Left hindlimb (tissue), 1 donor: ENCODE data around the gene NEU4.
A peak's percentile ranks its signal among the peaks of the same experiment; 100 is the strongest.
"Not testable (repeated sequence)": the region's sequence is repeated elsewhere in the genome, so short reads cannot be mapped to it uniquely, and the experiment has no call there.

ENCODE experiments used
- DNase-seq: peaks from one replicate; pipeline ENCODE4 v3.0.0-alpha.2; 2018

Gene NEU4

GRCh38 chr2:241799522-241800197 is 9.3 kb upstream of the NEU4 start:
- DNase-seq: no peak

GRCh38 chr2:241800198-241800903 is 8.6 kb upstream of the NEU4 start:
- DNase-seq: not testable (repeated sequence)

DNA sequence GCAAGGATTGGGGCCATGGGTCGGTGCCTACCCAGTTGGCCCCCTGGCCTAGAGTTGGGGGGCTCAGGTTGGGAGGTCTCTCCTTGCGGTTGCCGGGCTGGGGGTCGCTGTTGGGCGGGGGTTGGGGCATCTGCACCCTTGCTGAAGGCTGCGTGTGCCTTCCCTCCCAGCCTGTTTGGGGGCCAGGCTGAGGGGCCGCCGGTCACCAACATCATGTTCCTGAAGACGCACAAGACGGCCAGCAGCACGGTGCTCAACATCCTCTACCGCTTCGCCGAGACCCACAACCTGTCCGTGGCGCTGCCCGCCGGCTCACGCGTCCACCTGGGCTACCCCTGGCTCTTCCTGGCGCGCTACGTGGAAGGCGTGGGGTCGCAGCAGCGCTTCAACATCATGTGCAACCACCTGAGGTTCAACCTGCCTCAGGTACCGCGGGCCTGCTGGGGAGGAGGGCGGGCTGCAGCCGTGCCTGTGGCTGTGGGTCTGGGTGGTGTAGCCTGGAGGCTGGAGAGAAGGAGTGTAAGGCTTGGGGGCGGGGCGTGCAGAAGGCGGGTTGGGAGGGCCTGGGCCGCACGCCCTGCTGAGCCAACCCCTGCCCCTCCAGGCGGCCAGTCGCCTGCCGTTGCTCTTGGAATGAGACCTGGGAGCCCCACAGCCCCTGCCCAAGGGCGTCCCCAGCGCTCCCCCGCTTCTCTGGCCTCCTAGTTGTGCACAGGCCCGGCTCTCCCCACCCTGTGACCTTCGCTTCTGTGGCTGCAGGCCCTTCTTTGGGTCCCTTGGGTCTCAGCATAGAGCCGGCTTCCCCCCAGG is 7.2 kb upstream of the NEU4 start:
- DNase-seq: no peak

DNA sequence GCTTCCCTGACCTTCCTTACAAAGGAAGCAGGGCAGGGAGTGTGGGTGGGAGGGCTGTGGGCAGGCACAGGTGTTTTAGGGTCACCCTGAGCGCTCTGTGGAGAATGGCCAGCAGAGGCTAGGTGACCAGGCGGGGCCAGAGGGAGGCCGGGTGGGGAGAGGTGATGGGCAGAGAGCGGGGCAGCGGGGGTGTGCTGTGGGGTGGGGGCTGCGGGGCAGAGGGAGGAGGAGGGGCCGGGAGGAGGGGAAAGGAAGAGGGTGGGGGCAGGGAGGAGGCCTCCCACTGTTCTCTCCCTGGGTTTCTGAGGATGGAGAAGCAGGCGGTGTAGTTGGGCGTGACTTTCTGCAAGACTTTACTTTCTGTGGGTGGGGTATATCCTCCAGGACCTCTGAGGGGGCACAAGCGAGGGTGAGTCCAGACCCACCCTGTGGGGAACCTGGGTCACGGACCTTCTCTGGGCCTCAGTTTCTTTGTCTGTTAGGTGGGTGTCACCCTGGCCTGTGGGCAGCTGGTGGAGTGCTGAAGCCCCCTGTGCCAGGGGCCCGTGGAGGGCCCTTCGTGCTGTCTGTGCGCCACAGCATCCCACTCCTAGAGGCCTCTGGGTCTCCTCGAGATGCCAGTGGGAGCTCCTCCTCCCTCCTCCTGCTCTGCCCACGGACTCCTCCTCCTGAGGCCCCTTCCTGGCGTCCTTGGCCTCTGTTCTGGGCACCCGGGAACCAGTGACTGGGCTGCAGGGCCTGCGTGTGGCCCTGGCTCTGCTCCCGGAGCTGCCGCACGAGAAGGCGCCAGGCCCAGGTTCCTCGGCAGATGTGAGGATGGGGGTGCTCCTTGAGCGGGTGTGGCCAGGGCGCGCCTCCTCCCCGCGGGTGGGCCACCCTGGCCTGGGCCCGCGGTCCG is 6.3 kb upstream of the NEU4 start:
- no peak for DNase-seq

GRCh38 chr2:241803387-241804325 is 5.3 kb upstream of the NEU4 start:
- DNase-seq: peak; percentile 79

GRCh38 chr2:241804326-241805229 is 4.4 kb upstream of the NEU4 start:
- DNase-seq: no peak

DNA sequence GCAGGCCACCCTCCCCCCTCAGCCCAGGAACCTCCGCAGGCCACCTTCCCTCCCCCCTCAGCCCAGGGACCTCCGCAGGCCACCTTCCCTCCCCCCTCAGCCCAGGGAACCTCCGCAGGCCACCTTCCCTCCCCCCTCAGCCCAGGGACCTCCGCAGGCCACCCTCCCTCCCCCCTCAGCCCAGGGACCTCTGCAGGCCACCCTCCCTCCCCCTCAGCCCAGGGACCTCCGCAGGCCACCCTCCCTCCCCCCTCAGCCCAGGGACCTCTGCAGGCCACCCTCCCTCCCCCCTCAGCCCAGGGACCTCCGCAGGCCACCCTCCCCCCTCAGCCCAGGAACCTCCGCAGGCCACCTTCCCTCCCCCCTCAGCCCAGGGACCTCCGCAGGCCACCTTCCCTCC is 2.8 kb upstream of the NEU4 start:
- not testable (repeated sequence) for DNase-seq

- DNase-seq: no peak
These were observed 807 bp upstream of the NEU4 start for GRCh38 chr2:241808051-241808720.

GRCh38 chr2:241809383-241810306 is 652 bp downstream of the NEU4 start:
- no peak for DNase-seq

DNA sequence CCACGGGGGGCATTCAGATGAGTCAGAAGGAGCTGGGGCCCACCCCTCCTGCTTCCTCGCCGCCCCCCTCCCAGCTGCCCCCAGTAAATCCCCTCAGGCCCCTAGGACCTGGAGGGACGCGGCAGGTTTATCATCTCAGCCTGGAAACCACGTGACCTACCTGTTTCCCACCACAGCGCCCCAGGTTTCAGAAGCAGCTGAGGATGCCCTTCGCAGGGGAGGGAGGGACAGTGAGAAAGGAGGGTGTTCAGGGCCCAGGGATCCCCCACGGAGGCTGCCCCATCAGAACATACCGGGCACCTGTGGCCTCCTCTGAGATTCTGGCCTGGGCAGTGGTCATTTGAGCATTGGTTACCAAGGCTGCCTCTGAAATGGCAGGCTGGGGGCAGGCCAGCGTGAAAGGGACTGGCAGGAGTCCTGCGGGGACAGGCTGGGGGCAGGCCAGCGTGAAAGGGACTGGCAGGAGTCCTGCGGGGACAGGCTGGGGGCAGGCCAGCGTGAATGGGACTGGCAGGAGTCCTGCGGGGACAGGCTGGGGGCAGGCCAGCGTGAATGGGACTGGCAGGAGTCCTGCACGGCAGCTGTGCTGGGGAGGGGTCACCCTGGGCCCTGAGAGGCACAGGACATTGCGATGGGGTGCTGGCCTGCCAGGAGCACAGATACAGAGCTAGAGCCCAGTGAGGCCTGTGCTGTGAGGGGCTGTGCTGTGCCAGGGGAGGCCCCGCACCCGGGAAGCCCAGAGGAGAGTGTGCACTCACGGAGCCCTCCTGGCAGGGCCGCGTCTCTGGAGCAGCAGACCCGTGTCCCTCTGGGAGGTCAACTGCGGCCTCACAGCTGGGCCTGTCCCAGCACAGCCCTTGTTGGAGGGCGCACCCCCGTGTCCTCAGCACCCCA is 1.6 kb downstream of the NEU4 start:
- DNase-seq: no peak

- DNase-seq: no peak
These were observed 2.4 kb downstream of the NEU4 start for GRCh38 chr2:241811201-241811951.

- DNase-seq: no peak
These were observed 3.1 kb downstream of the NEU4 start for GRCh38 chr2:241811952-241812729.

- no peak for DNase-seq
These were observed 4.0 kb downstream of the NEU4 start for GRCh38 chr2:241812730-241813643.

- DNase-seq: no peak
These were observed 4.8 kb downstream of the NEU4 start for GRCh38 chr2:241813644-241814392.
